Measurements from ENCODE around the gene SLC9A9.

Gene SLC9A9

GRCh38 chr3:143601723-143602484 is 246.4 kb downstream of the SLC9A9 start:
- FAIRE-seq (peak; percentile 81), DNase-seq (ENCODE audit: low spot score) (peak; percentile 64)

GRCh38 chr3:143600756-143601718 is 247.2 kb downstream of the SLC9A9 start:
- FAIRE-seq: no peak

GRCh38 chr3:143597774-143598652 is 250.3 kb downstream of the SLC9A9 start:
- DNase-seq (ENCODE audit: low spot score) (no peak), FAIRE-seq (no peak)

More at GRCh38 chr3:143600756-143601718, 247.2 kb downstream of the SLC9A9 start:
- no peak for DNase-seq (ENCODE audit: low spot score)

GRCh38 chr3:143596957-143597642 is 251.2 kb downstream of the SLC9A9 start:
- no peak for FAIRE-seq

GRCh38 chr3:143595456-143596077 is 252.7 kb downstream of the SLC9A9 start:
- no peak for DNase-seq (ENCODE audit: low spot score)
- no peak for FAIRE-seq

More at GRCh38 chr3:143596957-143597642, 251.2 kb downstream of the SLC9A9 start:
- DNase-seq (ENCODE audit: low spot score): no peak

- no peak for DNase-seq (ENCODE audit: low spot score)
- no peak for FAIRE-seq
These were observed 254.1 kb downstream of the SLC9A9 start for GRCh38 chr3:143594206-143594605.

GRCh38 chr3:143590660-143591059 is 257.6 kb downstream of the SLC9A9 start:
- DNase-seq (ENCODE audit: low spot score) (no peak), FAIRE-seq (no peak)

- FAIRE-seq (no peak), DNase-seq (ENCODE audit: low spot score) (no peak)
These were observed 261.7 kb downstream of the SLC9A9 start for GRCh38 chr3:143586576-143586975.

GRCh38 chr3:143585720-143586456 is 262.4 kb downstream of the SLC9A9 start:
- DNase-seq (ENCODE audit: low spot score) (no peak), FAIRE-seq (no peak)

- FAIRE-seq (no peak), DNase-seq (ENCODE audit: low spot score) (no peak)
These were observed 263.8 kb downstream of the SLC9A9 start for GRCh38 chr3:143584474-143584873.

GRCh38 chr3:143581972-143582722 is 266.1 kb downstream of the SLC9A9 start:
- no peak for FAIRE-seq
- DNase-seq (ENCODE audit: low spot score): no peak

- DNase-seq (ENCODE audit: low spot score) (no peak), FAIRE-seq (no peak)
These were observed 269.3 kb downstream of the SLC9A9 start for GRCh38 chr3:143578810-143579435.

- DNase-seq (ENCODE audit: low spot score) (no peak), FAIRE-seq (no peak)
These were observed 271.5 kb downstream of the SLC9A9 start for GRCh38 chr3:143576568-143577270.

GRCh38 chr3:143574933-143575332 is 273.3 kb downstream of the SLC9A9 start:
- DNase-seq (ENCODE audit: low spot score) (no peak), FAIRE-seq (no peak)

- no peak for DNase-seq (ENCODE audit: low spot score)
- FAIRE-seq: no peak
These were observed 274.5 kb downstream of the SLC9A9 start for GRCh38 chr3:143573610-143574303.

GRCh38 chr3:143571548-143571947 is 276.7 kb downstream of the SLC9A9 start:
- no peak for DNase-seq (ENCODE audit: low spot score)
- FAIRE-seq: no peak

- DNase-seq (ENCODE audit: low spot score) (no peak), FAIRE-seq (no peak)
These were observed 280.4 kb downstream of the SLC9A9 start for GRCh38 chr3:143567823-143568222.
